ACC112 (cell line): ENCODE data around the gene RHD.
"Not testable (repeated sequence)": the region's sequence is repeated elsewhere in the genome, so short reads cannot be mapped to it uniquely, and the experiment has no call there.

Source experiments
- H2AFZ ChIP-seq: fragments of 200-600 bp; sonication (generic); one replicate; pipeline ENCODE4 v1.6.0; 2017; ENCODE audit warnings: antibody characterized with exemption, low read length; ENCODE audit not compliant: unreplicated experiment
- H3K27ac ChIP-seq: fragments of 200-600 bp; sonication (generic); 2 replicates; pipeline ENCODE4 v1.5.1; 2014; ENCODE audit warnings: low read depth, mild to moderate bottlenecking, antibody characterized with exemption, low read length, moderate library complexity
- H3K27me3 ChIP-seq: fragments of 200-600 bp; sonication (generic); 2 replicates; pipeline ENCODE4 v1.6.1; 2014; ENCODE audit warnings: mild to moderate bottlenecking, antibody characterized with exemption, low read length, moderate library complexity, mixed read lengths; ENCODE audit not compliant: insufficient read depth
- H3K36me3 ChIP-seq: fragments of 200-600 bp; sonication (generic); 2 replicates; pipeline ENCODE4 v1.6.1; 2016; ENCODE audit warnings: mild to moderate bottlenecking, antibody characterized with exemption, low read length, moderate library complexity, mixed read lengths; ENCODE audit not compliant: insufficient read depth
- H3K4me1 ChIP-seq: fragments of 200-600 bp; sonication (generic); one replicate; pipeline ENCODE4 v1.6.1; 2016; ENCODE audit warnings: low read length, mixed read lengths; ENCODE audit not compliant: insufficient read depth, unreplicated experiment, control insufficient read depth
- H3K4me3 ChIP-seq: fragments of 200-600 bp; sonication (generic); 2 replicates; pipeline ENCODE4 v1.5.1; 2014; ENCODE audit warnings: mild to moderate bottlenecking, low read depth, low read length
- H3K79me2 ChIP-seq: fragments of 200-600 bp; sonication (generic); one replicate; pipeline ENCODE4 v1.6.0; 2016; ENCODE audit warnings: low read length; ENCODE audit not compliant: control insufficient read depth, unreplicated experiment, insufficient read depth

The RHD gene

DNA sequence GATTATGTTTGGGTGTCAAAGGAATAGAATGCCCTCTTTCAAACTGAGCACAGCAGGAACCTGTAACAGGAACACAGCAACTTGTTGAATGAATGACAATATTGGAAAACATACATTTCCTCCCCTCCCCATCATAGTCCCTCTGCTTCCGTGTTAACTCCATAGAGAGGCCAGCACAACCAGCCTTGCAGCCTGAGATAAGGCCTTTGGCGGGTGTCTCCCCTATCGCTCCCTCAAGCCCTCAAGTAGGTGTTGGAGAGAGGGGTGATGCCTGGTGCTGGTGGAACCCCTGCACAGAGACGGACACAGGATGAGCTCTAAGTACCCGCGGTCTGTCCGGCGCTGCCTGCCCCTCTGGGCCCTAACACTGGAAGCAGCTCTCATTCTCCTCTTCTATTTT is at the start of gene RHD:
TSS of gene RHD (plus strand) at position 272 of the 400 bp plus-strand sequence. CDS start at position 311, 39 bp downstream.
- H3K79me2 ChIP-seq, H3K36me3 ChIP-seq, H2AFZ ChIP-seq, H3K4me1 ChIP-seq, H3K27me3 ChIP-seq, H3K4me3 ChIP-seq, H3K27ac ChIP-seq: not testable (repeated sequence)

GRCh38 chr1:25222606-25223005 is 49.7 kb upstream of the RHD start:
- Histone ChIP-seq H3K4me3 (no peak overlapping the region), H3K36me3 (peaks cover 33% of the 10 kb centered on the region), H2AFZ (no peak overlapping the region), H3K4me1 (peaks cover 10% of the 10 kb centered on the region), H3K79me2 (no peaks in the 10 kb centered on the region), H3K27me3 (no peaks in the 10 kb centered on the region), H3K27ac (no peak overlapping the region)

GRCh38 chr1:25223471-25223870 is 48.8 kb upstream of the RHD start:
- Histone ChIP-seq H3K27ac (peak overlapping the region; percentile 28; the same call in 1 of the 2 replicates), H3K27me3 (no peaks in the 10 kb centered on the region), H3K4me1 (peaks cover 19% of the 10 kb centered on the region), H3K36me3 (peaks cover 33% of the 10 kb centered on the region), H3K79me2 (no peaks in the 10 kb centered on the region), H2AFZ (no peak overlapping the region), H3K4me3 (no peak overlapping the region)

DNA sequence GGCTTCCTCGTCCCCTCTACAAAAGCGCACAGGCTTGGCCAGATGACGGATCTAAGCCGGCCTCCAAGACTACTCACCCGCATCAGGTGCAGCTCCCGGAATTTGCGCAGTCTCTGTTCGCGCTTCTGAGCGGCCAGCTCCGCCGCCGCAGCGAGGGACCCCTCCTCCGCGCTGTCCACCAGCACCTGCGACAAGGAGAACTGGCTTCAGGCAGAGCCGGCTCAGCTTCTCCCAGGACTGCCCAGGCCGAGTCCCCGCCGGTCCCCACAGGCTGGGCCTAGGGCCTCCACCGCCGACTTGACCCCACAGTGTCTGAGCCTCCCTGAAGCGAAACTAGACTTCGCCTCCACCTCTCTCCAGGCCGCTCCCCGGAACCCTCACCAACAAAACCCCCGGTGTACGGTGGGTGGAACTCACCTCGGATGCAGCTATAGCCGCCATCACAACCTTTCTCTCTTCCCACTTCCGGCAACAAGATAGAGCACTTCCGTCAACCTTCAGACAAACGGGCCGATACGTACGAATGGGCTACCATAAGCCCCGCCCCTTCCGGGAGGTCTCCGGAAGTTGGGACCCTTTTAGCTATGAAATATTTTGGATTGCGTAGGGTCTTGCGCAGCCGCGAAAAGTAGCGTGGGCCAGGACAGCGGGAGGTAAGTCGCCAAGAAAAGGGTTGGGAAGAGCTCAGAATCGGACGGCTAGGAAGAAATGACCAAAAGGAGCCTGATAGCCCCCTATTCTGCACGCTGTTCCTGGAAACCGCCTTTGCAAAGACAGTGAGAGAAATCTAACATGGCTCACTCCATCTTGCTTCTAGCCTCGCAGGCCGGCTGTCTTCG is 40.1 kb upstream of the RHD start, which contains the start of gene SYF2:
TSS of gene SYF2 (minus strand) at position 476 of the 839 bp plus-strand sequence. CDS start at position 441, 35 bp downstream.
- Histone ChIP-seq H2AFZ (peak within 1 kb of the TSS; percentile 90), H3K4me3 (peak within 1 kb of the TSS; percentile 97), H3K36me3 (peaks cover 6% of the 10 kb centered on the region), H3K27ac (peak within 1 kb of the TSS; percentile 66), H3K79me2 (peaks cover 37% of the 10 kb centered on the region), H3K4me1 (peaks cover 35% of the 10 kb centered on the region), H3K27me3 (no peaks in the 10 kb centered on the region)

- H3K79me2 ChIP-seq, result peaks cover 40% of the 10 kb centered on the region
These were observed 39.2 kb upstream of the RHD start for GRCh38 chr1:25232866-25233784.

DNA sequence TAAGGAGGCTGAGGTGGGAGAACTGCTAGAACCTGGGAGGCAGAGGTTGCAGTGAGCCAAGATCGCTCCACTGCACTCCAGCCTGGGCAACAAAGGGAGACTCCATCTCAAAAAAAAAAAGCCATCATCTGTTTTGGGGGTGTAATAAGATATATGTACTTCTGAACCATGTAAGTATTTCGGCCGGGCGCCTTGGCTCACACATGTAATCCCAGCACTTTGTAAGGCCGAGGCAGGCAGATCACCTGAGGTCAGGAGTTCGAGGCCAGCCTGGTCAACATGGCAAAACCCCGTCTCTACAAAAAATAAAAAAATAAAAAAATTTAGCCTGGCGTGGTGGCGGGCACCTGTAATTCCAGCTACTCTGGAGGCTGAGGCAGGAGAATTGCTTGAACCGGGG is 36.9 kb upstream of the RHD start:
- H2AFZ ChIP-seq, H3K27me3 ChIP-seq, H3K36me3 ChIP-seq, H3K4me3 ChIP-seq, H3K27ac ChIP-seq: not testable (repeated sequence)
- peaks cover 40% of the 10 kb centered on the region for H3K79me2 ChIP-seq
- peaks cover 25% of the 10 kb centered on the region for H3K4me1 ChIP-seq

More at GRCh38 chr1:25232866-25233784, 39.2 kb upstream of the RHD start:
- Histone ChIP-seq H3K36me3 (peaks cover 6% of the 10 kb centered on the region), H3K27ac (peak overlapping the region; percentile 66), H3K27me3 (no peaks in the 10 kb centered on the region), H3K4me3 (peak overlapping the region; percentile 97), H2AFZ (peak overlapping the region; percentile 83), H3K4me1 (peaks cover 27% of the 10 kb centered on the region)

- peaks cover 36% of the 10 kb centered on the region for H3K79me2 ChIP-seq
- H3K4me1 ChIP-seq, result peaks cover 29% of the 10 kb centered on the region
- H3K27ac ChIP-seq, H3K4me3 ChIP-seq, H3K27me3 ChIP-seq, H2AFZ ChIP-seq, H3K36me3 ChIP-seq: not testable (repeated sequence)
These were observed 36.0 kb upstream of the RHD start for GRCh38 chr1:25236261-25236660.

- H3K27me3 ChIP-seq, result no peaks in the 10 kb centered on the region
- H3K27ac ChIP-seq, result no peak overlapping the region
- peaks cover 6% of the 10 kb centered on the region; the same call in 1 of the 2 replicates for H3K36me3 ChIP-seq
- H3K4me3 ChIP-seq, result no peak overlapping the region
- H2AFZ ChIP-seq, result no peak overlapping the region
- H3K4me1 ChIP-seq, result peaks cover 30% of the 10 kb centered on the region
- H3K79me2 ChIP-seq, result peaks cover 30% of the 10 kb centered on the region
These were observed 34.3 kb upstream of the RHD start for GRCh38 chr1:25238046-25238445.

DNA sequence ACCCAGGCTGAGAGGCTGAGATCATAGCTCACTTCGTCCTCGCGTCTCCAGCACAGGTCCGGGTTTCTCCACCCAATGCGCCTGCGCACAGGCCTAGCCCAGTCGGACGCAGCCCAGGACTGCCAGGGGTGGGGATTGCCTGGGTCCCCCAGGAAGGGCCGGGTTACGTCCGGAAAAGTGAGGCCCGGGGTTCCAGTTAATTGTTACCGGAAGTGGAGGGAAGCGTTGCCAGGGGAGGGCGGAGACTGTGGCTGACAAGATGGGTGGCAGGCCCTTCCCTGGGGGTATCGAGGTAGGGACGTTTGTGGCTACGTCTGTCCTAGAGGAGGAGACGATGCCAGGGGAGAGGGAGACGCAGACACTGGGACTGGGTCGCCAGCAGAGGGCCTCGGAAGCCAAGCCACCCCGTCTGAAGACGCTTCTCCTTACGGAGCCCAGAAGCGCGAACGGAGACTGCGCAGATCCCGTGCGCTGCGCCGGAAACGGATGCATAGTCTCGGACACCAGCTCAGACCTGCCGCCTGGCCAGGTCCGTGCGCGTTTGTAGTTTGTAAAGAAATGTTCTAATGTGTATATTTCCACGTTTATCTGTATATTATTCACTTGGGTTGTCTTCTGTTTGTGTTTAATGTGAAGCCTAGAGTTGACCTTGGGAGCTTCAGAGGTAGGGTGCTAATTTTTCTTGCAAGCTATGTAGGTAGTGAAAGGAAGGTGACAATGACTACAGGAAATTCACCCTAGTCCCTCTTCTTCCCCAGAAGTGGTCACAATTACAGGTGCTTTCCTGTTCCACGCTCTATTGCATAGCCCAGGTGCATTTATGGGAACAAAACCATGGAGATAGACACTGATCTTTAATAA is 32.4 kb upstream of the RHD start:
- H2AFZ ChIP-seq, result peak overlapping the region; percentile 27
- peak overlapping the region; percentile 71 for H3K4me3 ChIP-seq
- H3K79me2 ChIP-seq, result peaks cover 36% of the 10 kb centered on the region
- peaks cover 39% of the 10 kb centered on the region for H3K4me1 ChIP-seq
- no peaks in the 10 kb centered on the region for H3K27me3 ChIP-seq
- peaks cover 24% of the 10 kb centered on the region for H3K36me3 ChIP-seq
- peak overlapping the region; percentile 73 for H3K27ac ChIP-seq

- Histone ChIP-seq H3K4me3 (0 out of 2 replicates have a peak overlapping the region, but pooled peaks have one; percentile 97), H3K4me1 (peaks cover 38% of the 10 kb centered on the region), H2AFZ (no peak overlapping the region), H3K36me3 (peaks cover 32% of the 10 kb centered on the region), H3K27ac (no peak overlapping the region), H3K79me2 (peaks cover 53% of the 10 kb centered on the region), H3K27me3 (no peaks in the 10 kb centered on the region)
These were observed 28.4 kb upstream of the RHD start for GRCh38 chr1:25243907-25244306.
